Measurements from ENCODE around the gene BEND6. TPM values are rescaled to one million over a fixed set of nuclear protein-coding genes. Genes with fewer than 3 reads are reported as not detected.

BEND6 gene
- polyA plus RNA-seq, 1 of the 3 experiments (the other 2 are of a cell fraction), result 6.9 TPM

DNA sequence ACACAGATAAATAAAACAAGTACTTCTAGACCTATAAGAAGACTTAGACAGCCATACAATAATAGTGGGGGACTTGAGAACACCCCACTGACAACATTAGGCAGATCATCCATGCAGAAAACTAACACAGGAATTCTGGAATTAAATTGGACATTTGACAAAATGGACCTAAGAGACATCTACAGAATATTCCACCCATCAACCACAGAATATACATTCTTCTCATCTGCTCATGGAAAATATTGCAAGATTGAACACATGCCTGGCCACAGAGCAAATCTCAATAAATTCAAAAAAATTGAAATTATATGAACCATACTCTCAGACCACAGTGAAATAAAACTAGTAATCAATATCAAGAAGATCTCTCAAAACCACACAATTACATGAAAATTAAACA is 47.3 kb downstream of the BEND6 start:
- no peaks in the 10 kb centered on the region for H3F3A ChIP-seq (replicated peaks; ENCODE audit: insufficient read depth)
- H3K4me3 ChIP-seq (ENCODE audit: low read depth in 2 of 2, low read length in 1 of 2), result no peak overlapping the region
- H3K27ac ChIP-seq (ENCODE audit: low read depth in 2 of 2, low read length in 1 of 2), result no peak overlapping the region
- ChIA-PET CTCF (no interaction called here), POLR2A (no interaction called here)
- H3K9ac ChIP-seq, result no peak overlapping the region
- H3K4me1 ChIP-seq (ENCODE audit: control insufficient read depth in 1 of 2, insufficient read depth in 2 of 2, low read depth in 1 of 2, low read length in 1 of 2), result no peaks in the 10 kb centered on the region
- H3K27me3 ChIP-seq (ENCODE audit: insufficient read depth), result no peaks in the 10 kb centered on the region
- TF ChIP-seq MEF2A (IDR thresholded peaks at IDR 0.05; ENCODE audit: borderline replicate concordance, low read depth) (no peak), RAD21 (IDR thresholded peaks at IDR 0.05; ENCODE audit: low read length) (no peak), NFIC (IDR thresholded peaks at IDR 0.05; ENCODE audit: borderline replicate concordance) (no peak), TAF1 (IDR thresholded peaks at IDR 0.05; ENCODE audit: borderline replicate concordance, low read depth, low read length) (no peak), CHD2 (IDR thresholded peaks at IDR 0.05; ENCODE audit: low read length, partially characterized antibody) (no peak), RFX5 (IDR thresholded peaks at IDR 0.05; ENCODE audit: low read length) (no peak)
- TF ChIP-seq, protein P1, sequence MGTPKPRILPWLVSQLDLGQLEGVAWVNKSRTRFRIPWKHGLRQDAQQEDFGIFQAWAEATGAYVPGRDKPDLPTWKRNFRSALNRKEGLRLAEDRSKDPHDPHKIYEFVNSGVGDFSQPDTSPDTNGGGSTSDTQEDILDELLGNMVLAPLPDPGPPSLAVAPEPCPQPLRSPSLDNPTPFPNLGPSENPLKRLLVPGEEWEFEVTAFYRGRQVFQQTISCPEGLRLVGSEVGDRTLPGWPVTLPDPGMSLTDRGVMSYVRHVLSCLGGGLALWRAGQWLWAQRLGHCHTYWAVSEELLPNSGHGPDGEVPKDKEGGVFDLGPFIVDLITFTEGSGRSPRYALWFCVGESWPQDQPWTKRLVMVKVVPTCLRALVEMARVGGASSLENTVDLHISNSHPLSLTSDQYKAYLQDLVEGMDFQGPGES (IDR thresholded peaks at IDR 0.05; ENCODE audit: low read depth, low read length), result no peak
- TF ChIP-seq, protein P2, sequence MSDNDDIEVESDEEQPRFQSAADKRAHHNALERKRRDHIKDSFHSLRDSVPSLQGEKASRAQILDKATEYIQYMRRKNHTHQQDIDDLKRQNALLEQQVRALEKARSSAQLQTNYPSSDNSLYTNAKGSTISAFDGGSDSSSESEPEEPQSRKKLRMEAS (IDR thresholded peaks at IDR 0.05; ENCODE audit: low read depth), result no peak
- TF ChIP-seq, protein P3, sequence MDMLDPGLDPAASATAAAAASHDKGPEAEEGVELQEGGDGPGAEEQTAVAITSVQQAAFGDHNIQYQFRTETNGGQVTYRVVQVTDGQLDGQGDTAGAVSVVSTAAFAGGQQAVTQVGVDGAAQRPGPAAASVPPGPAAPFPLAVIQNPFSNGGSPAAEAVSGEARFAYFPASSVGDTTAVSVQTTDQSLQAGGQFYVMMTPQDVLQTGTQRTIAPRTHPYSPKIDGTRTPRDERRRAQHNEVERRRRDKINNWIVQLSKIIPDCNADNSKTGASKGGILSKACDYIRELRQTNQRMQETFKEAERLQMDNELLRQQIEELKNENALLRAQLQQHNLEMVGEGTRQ (IDR thresholded peaks at IDR 0.05; ENCODE audit: borderline replicate concordance, low read depth, low read length), result no peak
- H3K36me3 ChIP-seq (replicated peaks in 1 of 2; ENCODE audit: control insufficient read depth in 1 of 2, insufficient read depth in 2 of 2, low read length in 1 of 2), result peaks cover 0 to 11% of the 10 kb centered on the region in 2 experiments
- no peaks in the 10 kb centered on the region for H3K79me2 ChIP-seq (ENCODE audit: insufficient read depth)
- no peak for DNase-seq
- no peaks in the 10 kb centered on the region for H4K20me1 ChIP-seq (ENCODE audit: insufficient read depth)
- H3K9me3 ChIP-seq, result peaks cover 10% of the 10 kb centered on the region; the same call in 1 of the 2 replicates
- H2AFZ ChIP-seq (ENCODE audit: low read depth), result no peak overlapping the region
- no peak overlapping the region for H3K4me2 ChIP-seq
- H3K9me2 ChIP-seq, result no peaks in the 10 kb centered on the region

DNA sequence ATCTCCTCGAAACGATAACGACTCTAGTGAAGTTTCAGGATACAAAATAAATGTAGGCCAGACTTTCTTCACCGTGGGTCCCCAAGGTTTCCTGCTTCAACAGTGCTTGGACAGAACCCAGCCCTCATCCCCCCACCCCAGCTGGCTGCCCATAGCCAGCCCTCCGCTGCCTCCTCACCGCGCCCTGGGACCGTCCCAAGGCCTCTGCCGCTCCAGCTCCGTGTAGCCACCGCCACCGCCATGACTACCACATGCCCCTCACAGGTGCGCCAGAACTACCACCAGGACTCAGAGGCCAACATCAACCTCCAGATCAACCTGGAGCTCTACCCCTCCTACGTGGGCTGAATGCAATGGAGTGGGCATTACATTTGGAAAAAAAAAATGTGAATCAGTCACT is 49.4 kb downstream of the BEND6 start:
- Histone ChIP-seq H3K79me2 (ENCODE audit: insufficient read depth) (no peaks in the 10 kb centered on the region), H3F3A (replicated peaks; ENCODE audit: insufficient read depth) (peaks cover 2% of the 10 kb centered on the region), H3K4me2 (no peak overlapping the region), H3K9me2 (no peaks in the 10 kb centered on the region), H4K20me1 (ENCODE audit: insufficient read depth) (no peaks in the 10 kb centered on the region), H3K27me3 (ENCODE audit: insufficient read depth) (no peaks in the 10 kb centered on the region), H3K9ac (no peak overlapping the region), H3K4me1 (ENCODE audit: control insufficient read depth in 1 of 2, insufficient read depth in 2 of 2, low read depth in 1 of 2, low read length in 1 of 2) (no peaks in the 10 kb centered on the region), H2AFZ (ENCODE audit: low read depth) (no peak overlapping the region), H3K36me3 (replicated peaks in 1 of 2; ENCODE audit: control insufficient read depth in 1 of 2, insufficient read depth in 2 of 2, low read length in 1 of 2) (no peaks in the 10 kb centered on the region), H3K27ac (ENCODE audit: low read depth in 2 of 2, low read length in 1 of 2) (no peak overlapping the region), H3K9me3 (no peaks in the 10 kb centered on the region), H3K4me3 (ENCODE audit: low read depth in 2 of 2, low read length in 1 of 2) (no peak overlapping the region)
- TF ChIP-seq, protein P4, sequence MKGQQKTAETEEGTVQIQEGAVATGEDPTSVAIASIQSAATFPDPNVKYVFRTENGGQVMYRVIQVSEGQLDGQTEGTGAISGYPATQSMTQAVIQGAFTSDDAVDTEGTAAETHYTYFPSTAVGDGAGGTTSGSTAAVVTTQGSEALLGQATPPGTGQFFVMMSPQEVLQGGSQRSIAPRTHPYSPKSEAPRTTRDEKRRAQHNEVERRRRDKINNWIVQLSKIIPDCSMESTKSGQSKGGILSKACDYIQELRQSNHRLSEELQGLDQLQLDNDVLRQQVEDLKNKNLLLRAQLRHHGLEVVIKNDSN (IDR thresholded peaks at IDR 0.05; ENCODE audit: borderline replicate concordance, low read depth), result no peak
- TF ChIP-seq CHD2 (IDR thresholded peaks at IDR 0.05; ENCODE audit: low read length, partially characterized antibody) (no peak), MEF2A (IDR thresholded peaks at IDR 0.05; ENCODE audit: borderline replicate concordance, low read depth) (no peak), EZH2phosphoT487 (IDR thresholded peaks at IDR 0.05; ENCODE audit: borderline replicate concordance, low read depth) (no peak), FOSL2 (IDR thresholded peaks at IDR 0.05; ENCODE audit: borderline replicate concordance, low read depth) (no peak), SMC3 (IDR thresholded peaks at IDR 0.05; ENCODE audit: low read depth, low read length) (no peak), FOXM1 (IDR thresholded peaks at IDR 0.05; ENCODE audit: low read depth) (no peak), GATA2 (CRISPR knock-in tag; IDR thresholded peaks at IDR 0.05) (no peak), RCOR1 (IDR thresholded peaks at IDR 0.05; ENCODE audit: low read length) (no peak)
- TF ChIP-seq, protein P1 (IDR thresholded peaks at IDR 0.05; ENCODE audit: low read depth, low read length), result no peak
- TF ChIP-seq, protein P5, sequence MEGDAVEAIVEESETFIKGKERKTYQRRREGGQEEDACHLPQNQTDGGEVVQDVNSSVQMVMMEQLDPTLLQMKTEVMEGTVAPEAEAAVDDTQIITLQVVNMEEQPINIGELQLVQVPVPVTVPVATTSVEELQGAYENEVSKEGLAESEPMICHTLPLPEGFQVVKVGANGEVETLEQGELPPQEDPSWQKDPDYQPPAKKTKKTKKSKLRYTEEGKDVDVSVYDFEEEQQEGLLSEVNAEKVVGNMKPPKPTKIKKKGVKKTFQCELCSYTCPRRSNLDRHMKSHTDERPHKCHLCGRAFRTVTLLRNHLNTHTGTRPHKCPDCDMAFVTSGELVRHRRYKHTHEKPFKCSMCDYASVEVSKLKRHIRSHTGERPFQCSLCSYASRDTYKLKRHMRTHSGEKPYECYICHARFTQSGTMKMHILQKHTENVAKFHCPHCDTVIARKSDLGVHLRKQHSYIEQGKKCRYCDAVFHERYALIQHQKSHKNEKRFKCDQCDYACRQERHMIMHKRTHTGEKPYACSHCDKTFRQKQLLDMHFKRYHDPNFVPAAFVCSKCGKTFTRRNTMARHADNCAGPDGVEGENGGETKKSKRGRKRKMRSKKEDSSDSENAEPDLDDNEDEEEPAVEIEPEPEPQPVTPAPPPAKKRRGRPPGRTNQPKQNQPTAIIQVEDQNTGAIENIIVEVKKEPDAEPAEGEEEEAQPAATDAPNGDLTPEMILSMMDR (IDR thresholded peaks at IDR 0.05), result no peak
- no peak for DNase-seq
- POLR2A ChIA-PET, result no interaction called here
- 97% methylated on average over 14 of the region's 14 CpGs for WGBS (ENCODE audit: low lambda C conversion rate)
- CTCF ChIA-PET, result interaction anchor here (0.7 to 2.4 kb wide), 9 partner anchors 9 to 317 kb away, joined by 3 to 7 read pairs (median 3); partner anchors contain the start of gene BEND6
